ENCODE measurements around the gene CACNA1G. TPM values are rescaled to one million over a fixed set of nuclear protein-coding genes. Genes with fewer than 3 reads are reported as not detected.

Gene CACNA1G
- total RNA-seq, 6 experiments from 2014 or later, result not detected

DNA sequence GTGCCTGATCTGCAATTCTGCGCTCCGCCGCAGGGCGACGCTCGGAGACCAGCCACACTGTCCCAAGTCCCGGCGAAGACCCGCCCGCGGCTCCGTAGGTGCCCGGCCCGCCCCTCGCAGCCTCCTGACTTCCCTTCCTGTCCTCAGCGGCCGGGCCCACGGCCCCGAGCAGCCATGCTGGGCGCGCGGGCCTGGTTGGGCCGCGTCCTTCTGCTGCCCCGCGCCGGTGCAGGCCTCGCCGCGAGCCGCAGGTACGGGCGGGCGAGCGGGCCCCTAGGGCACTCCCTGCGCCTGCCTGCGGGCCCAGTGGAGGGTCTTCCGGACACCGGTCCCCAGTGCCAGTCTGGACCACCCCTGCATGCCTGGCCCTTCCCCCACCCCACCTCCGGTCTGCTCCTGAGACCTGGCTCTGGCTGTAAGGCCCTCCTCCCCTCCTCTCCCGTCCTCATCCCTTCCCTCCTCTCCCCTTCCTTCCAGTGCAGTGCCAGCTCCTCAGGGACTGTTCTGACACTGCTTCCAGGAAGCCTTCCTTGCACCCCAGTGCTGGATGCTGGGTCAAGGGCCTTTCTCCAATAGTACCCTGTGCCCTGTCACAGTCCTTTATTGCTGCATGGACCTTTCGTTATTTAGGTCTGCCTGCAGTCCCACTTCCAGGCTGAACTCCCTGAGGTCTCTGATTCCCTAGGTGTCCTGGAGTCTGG is 13.3 kb upstream of the CACNA1G start, which contains the start of gene SPATA20:
Gene SPATA20, plus strand, starts transcription at position 140 of the 701 bp plus-strand sequence. Its CDS starts 35 bp downstream, at position 175.
- H3K4me1 ChIP-seq, result peaks cover 0 to 33% (median 16%) of the 10 kb centered on the region in 4 donors
- intact Hi-C loops (cut with DNase I), result loop anchor here in 1 of 2 donors (5.0 kb wide), 1 partner anchor 150 kb away; no protein-coding TSS in a partner anchor

DNA sequence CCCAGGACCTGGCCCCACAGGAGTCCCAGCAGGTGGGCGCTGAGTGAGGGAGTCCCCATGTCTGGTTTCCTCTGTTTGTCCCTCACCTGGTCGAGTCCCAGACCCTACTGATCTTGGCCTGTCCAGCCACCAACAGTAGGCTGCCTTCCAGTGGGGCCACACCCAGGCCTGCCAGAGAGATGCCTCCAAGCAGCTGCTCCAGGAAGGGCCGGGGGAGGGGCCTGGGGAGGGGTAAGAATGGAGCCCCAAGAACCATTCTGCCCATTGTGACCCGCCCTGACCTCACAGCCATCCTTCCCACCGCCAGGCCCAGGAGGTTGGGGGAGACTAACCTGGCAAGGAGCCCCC is 12.8 kb upstream of the CACNA1G start:
- peak in 1 of 3 donors; percentile 38 for DNase-seq
- intact Hi-C loops (cut with DNase I), result loop anchor here in 1 of 2 donors (5.0 kb wide), 1 partner anchor 150 kb away; no protein-coding TSS in a partner anchor
- peak overlapping the region in 1 of 3 donors; percentile 71 for H3K27ac ChIP-seq
- H3K9me3 ChIP-seq, result no peaks in the 10 kb centered on the region
- ATAC-seq, result no peak
- peak overlapping the region in 2 of 3 donors; percentile 59 to 74 for H3K4me3 ChIP-seq
- H3K4me1 ChIP-seq, result peaks cover 0 to 28% (median 13%) of the 10 kb centered on the region in 4 donors
- H3K36me3 ChIP-seq, result no peaks in the 10 kb centered on the region
- no CpG with 5 or more reads among the region's 5 CpGs for WGBS (ENCODE audit: insufficient coverage, low coverage, low lambda C conversion rate, missing lambda C conversion rate)
- H3K27me3 ChIP-seq, result no peaks in the 10 kb centered on the region
- no peak for TF ChIP-seq POLR2A (IDR thresholded peaks at IDR 0.05)
- TF ChIP-seq, protein P1, sequence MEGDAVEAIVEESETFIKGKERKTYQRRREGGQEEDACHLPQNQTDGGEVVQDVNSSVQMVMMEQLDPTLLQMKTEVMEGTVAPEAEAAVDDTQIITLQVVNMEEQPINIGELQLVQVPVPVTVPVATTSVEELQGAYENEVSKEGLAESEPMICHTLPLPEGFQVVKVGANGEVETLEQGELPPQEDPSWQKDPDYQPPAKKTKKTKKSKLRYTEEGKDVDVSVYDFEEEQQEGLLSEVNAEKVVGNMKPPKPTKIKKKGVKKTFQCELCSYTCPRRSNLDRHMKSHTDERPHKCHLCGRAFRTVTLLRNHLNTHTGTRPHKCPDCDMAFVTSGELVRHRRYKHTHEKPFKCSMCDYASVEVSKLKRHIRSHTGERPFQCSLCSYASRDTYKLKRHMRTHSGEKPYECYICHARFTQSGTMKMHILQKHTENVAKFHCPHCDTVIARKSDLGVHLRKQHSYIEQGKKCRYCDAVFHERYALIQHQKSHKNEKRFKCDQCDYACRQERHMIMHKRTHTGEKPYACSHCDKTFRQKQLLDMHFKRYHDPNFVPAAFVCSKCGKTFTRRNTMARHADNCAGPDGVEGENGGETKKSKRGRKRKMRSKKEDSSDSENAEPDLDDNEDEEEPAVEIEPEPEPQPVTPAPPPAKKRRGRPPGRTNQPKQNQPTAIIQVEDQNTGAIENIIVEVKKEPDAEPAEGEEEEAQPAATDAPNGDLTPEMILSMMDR (IDR thresholded peaks at IDR 0.05), result no peak

More for the DNA sequence above, 13.3 kb upstream of the CACNA1G start, which contains the start of gene SPATA20:
- H3K9me3 ChIP-seq, result no peaks in the 10 kb centered on the region
- 6% methylated on average over 4 of the region's 42 CpGs for WGBS (ENCODE audit: insufficient coverage, low coverage, low lambda C conversion rate, missing lambda C conversion rate)
- H3K27ac ChIP-seq, result peak within 1 kb of the TSS; percentile 71 to 76 (median 71)
- H3K4me3 ChIP-seq, result peak within 1 kb of the TSS; percentile 59 to 75 (median 74)
- no peaks in the 10 kb centered on the region for H3K27me3 ChIP-seq
- DNase-seq, result peak; percentile 91 to 93 (median 93)
- no peaks in the 10 kb centered on the region for H3K36me3 ChIP-seq
- TF ChIP-seq, protein P1 (IDR thresholded peaks at IDR 0.05), result peak; percentile 94 to 99 (median 97)
- peak; percentile 92 for TF ChIP-seq POLR2A (IDR thresholded peaks at IDR 0.05)
- ATAC-seq, result peak; percentile 79 to 85 (median 80)

DNA sequence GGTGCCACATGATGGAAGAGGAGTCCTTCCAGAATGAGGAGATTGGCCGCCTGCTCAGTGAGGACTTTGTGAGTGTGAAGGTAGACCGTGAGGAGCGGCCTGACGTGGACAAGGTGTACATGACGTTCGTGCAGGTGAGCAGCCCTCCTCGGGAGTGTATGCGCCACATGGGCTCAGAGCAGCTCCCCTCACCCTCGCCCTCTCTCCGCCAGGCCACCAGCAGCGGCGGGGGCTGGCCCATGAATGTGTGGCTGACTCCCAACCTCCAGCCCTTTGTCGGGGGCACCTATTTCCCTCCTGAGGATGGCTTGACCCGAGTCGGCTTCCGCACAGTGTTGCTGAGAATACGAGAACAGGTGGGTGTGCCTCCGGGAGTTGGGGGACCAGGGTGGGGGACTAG is 11.7 kb upstream of the CACNA1G start:
- H3K4me3 ChIP-seq, result no peak overlapping the region
- WGBS (ENCODE audit: insufficient coverage, low coverage, low lambda C conversion rate, missing lambda C conversion rate), result 66% methylated on average over 3 of the region's 18 CpGs
- H3K27ac ChIP-seq, result peak overlapping the region in 1 of 3 donors; percentile 53
- intact Hi-C loops (cut with DNase I), result loop anchor here in 1 of 2 donors (5.0 kb wide), 1 partner anchor 148 kb away; no protein-coding TSS in a partner anchor
- ATAC-seq, result no peak
- H3K4me1 ChIP-seq, result peaks cover 0 to 28% (median 11%) of the 10 kb centered on the region in 4 donors
- no peaks in the 10 kb centered on the region for H3K27me3 ChIP-seq
- no peak for DNase-seq
- no peaks in the 10 kb centered on the region for H3K9me3 ChIP-seq
- H3K36me3 ChIP-seq, result no peaks in the 10 kb centered on the region
- TF ChIP-seq, protein P1 (IDR thresholded peaks at IDR 0.05), result no peak
- TF ChIP-seq POLR2A (IDR thresholded peaks at IDR 0.05), result no peak

DNA sequence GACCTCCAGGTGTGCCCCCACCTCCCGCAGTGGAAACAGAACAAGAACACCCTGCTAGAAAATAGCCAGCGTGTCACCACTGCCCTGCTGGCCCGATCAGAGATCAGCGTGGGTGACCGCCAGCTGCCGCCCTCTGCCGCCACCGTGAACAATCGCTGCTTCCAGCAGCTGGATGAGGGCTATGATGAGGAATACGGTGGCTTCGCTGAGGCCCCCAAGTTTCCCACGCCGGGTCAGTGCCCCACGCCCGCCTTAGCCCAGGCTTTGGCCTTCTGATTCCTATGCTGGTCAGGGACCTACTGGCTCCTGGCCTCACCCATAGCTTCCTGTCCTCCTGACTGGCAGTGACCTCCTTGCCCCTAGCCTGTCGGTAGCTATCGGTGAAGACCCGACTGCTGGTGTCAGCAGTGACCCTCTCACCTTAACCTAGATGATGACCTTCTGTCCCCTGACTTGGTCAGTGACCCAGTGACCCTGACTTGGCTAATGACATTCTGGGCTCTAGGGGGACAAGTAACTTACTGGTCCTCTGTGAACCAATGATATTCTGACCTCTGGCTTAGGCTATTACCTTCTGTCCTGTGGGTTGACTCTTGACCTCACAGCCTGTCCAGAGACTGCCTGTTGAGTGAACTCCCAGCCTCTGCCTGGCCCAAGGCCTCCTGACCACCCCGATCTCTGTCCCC is 11.1 kb upstream of the CACNA1G start:
- Histone ChIP-seq H3K4me1 (peaks cover 0 to 28% (median 11%) of the 10 kb centered on the region in 4 donors), H3K27ac (peak overlapping the region in 1 of 3 donors; percentile 53), H3K9me3 (no peaks in the 10 kb centered on the region), H3K27me3 (no peaks in the 10 kb centered on the region), H3K36me3 (no peaks in the 10 kb centered on the region), H3K4me3 (no peak overlapping the region)
- ATAC-seq (peak; percentile 25 to 57 (median 34)), DNase-seq (peak; percentile 53 to 75 (median 69))
- 34% methylated on average over 11 of the region's 19 CpGs for WGBS (ENCODE audit: insufficient coverage, low coverage, low lambda C conversion rate, missing lambda C conversion rate)
- TF ChIP-seq, protein P1 (IDR thresholded peaks at IDR 0.05), result peak in 3 of 4 donors; percentile 6 to 31 (median 8)
- no peak for TF ChIP-seq POLR2A (IDR thresholded peaks at IDR 0.05)
- intact Hi-C loops (cut with DNase I), result loop anchor here in 1 of 2 donors (5.0 kb wide), 1 partner anchor 148 kb away; no protein-coding TSS in a partner anchor

All from right lobe of liver (tissue), 6 donors.